MM.1S (cell line): ENCODE data around the gene MS4A7.

Experiments used
- CTCF ChIP-seq: fragments of 300-600 bp; sonication (generic); IDR thresholded peaks from 2 replicates; pipeline ENCODE4 v1.5.1; 2016; ENCODE audit warnings: antibody characterized with exemption, low read length, mixed read lengths
- EZH2 ChIP-seq: fragments of 300-600 bp; sonication (generic); optimal IDR thresholded peaks from 2 replicates; pipeline ENCODE3; 2017; ENCODE audit warnings: low read depth, mild to moderate bottlenecking, antibody characterized with exemption, low read length, mixed read lengths
- EZH2phosphoT487 ChIP-seq: fragments of 300-600 bp; sonication (generic); IDR thresholded peaks from 2 replicates; pipeline ENCODE4 v1.6.1; 2018; ENCODE audit warnings: antibody characterized with exemption, low read length

GRCh38 chr11:60377401-60378136 is 763 bp upstream of the MS4A7 start:
- TF ChIP-seq CTCF (no peak), EZH2 (no peak), EZH2phosphoT487 (no peak)
